B cell (primary cell): ENCODE data around the gene FALEC. TPM values are rescaled to one million over a fixed set of nuclear protein-coding genes. Genes with fewer than 3 reads are reported as not detected.

ENCODE experiments used
- ATAC-seq: fragments of 200-7000 bp; cut with Tn5 transposase; one replicate; pipeline ENCODE4 v1.10.0; 2021; ENCODE audit warnings: low read depth, mild to moderate bottlenecking, moderate number of reproducible peaks, moderate library complexity
- CTCF ChIA-PET: fragments of 350-600 bp; sonication (Branson Sonifier 250); formaldehyde crosslinking; loops from one replicate; lab custom pipeline; 2021; ENCODE audit warnings: antibody characterized with exemption, inconsistent platforms; lab: Charles Lee
- POLR2A ChIA-PET: fragments of 350-600 bp; sonication (Branson Sonifier 250); formaldehyde crosslinking; loops from one replicate; lab custom pipeline; 2021; ENCODE audit warnings: antibody characterized with exemption; lab: Charles Lee
- DNase-seq: peaks from one replicate; pipeline ENCODE4 v3.0.0; 2013
- H2AFZ ChIP-seq: 2 replicates; pipeline ENCODE4 v1.6.1; 2012; ENCODE audit warnings: mild to moderate bottlenecking, low read depth, low read length; ENCODE audit not compliant: insufficient read depth, poor library complexity, severe bottlenecking
- H3K27ac ChIP-seq, 2 donors: 1 replicate in 1 of 2; 2 replicates in 1 of 2; pipeline ENCODE4 v1.5.1; 2012 to 2013; ENCODE audit warnings: low read length in 2 of 2, mild to moderate bottlenecking in 2 of 2, moderate library complexity in 1 of 2
- H3K27me3 ChIP-seq, 4 experiments: fragments of 200-600 bp in 1 of 4; sonication (generic) in 1 of 4; replicated peaks in 1 of 4; 1 replicate in 2 of 4; 2 replicates in 2 of 4; pipeline versions ENCODE4 v1.6.1 to v1.7.0; 2013 to 2016; ENCODE audit warnings: low read length in 3 of 4, mild to moderate bottlenecking in 2 of 4, mixed read lengths in 1 of 4, moderate library complexity in 1 of 4; ENCODE audit not compliant: insufficient read depth in 4 of 4, control insufficient read depth in 3 of 4; ENCODE audit errors: control extremely low read depth in 1 of 4
- H3K36me3 ChIP-seq, 2 experiments: replicated peaks in 1 of 2; 1 replicate in 1 of 2; 2 replicates in 1 of 2; pipeline versions ENCODE4 v1.6.1 to v1.7.1; 2013; ENCODE audit warnings: low read length in 1 of 2; ENCODE audit not compliant: insufficient read depth in 2 of 2, control insufficient read depth in 1 of 2; ENCODE audit errors: control extremely low read depth in 1 of 2, extremely low read depth in 1 of 2
- H3K4me1 ChIP-seq, 2 donors: fragments of 200-600 bp in 1 of 2; sonication (generic) in 1 of 2; 1 replicate in 1 of 2; 2 replicates in 1 of 2; pipeline versions ENCODE4 v1.5.1 to v1.6.1; 2013 to 2017; ENCODE audit warnings: low read length in 2 of 2; ENCODE audit not compliant: control insufficient read depth in 2 of 2, insufficient read depth in 2 of 2
- H3K4me2 ChIP-seq: replicated peaks from 2 replicates; pipeline ENCODE3; 2012; ENCODE audit warnings: mild to moderate bottlenecking, low read depth, low read length; ENCODE audit not compliant: poor library complexity, severe bottlenecking
- H3K4me3 ChIP-seq, 5 experiments: fragments of 200-600 bp in 1 of 5; sonication (generic) in 1 of 5; 1 replicate in 3 of 5; 2 replicates in 2 of 5; pipeline versions ENCODE4 v1.5.1 to v1.7.0; 2011 to 2016; ENCODE audit warnings: low read length in 4 of 5, mild to moderate bottlenecking in 4 of 5, low read depth in 2 of 5, control low read depth in 1 of 5, moderate library complexity in 1 of 5; ENCODE audit not compliant: insufficient read depth in 1 of 5; ENCODE audit errors: control extremely low read depth in 1 of 5, extremely low read depth in 1 of 5
- H3K79me2 ChIP-seq: fragments of 200-600 bp; sonication (generic); one replicate; pipeline ENCODE4 v1.6.0; 2016; ENCODE audit warnings: low read length; ENCODE audit not compliant: control insufficient read depth, insufficient read depth
- H3K9ac ChIP-seq: fragments of 200-600 bp; sonication (generic); 2 replicates; pipeline ENCODE4 v1.6.1; 2017; ENCODE audit warnings: mild to moderate bottlenecking, low read length, moderate library complexity
- H3K9me3 ChIP-seq, 3 donors: one replicate each; pipeline versions ENCODE4 v1.6.1 to v1.7.1; 2013; ENCODE audit warnings: low read length in 2 of 3; ENCODE audit not compliant: control insufficient read depth in 2 of 3, insufficient read depth in 1 of 3; ENCODE audit errors: control extremely low read depth in 1 of 3
- H4K20me1 ChIP-seq: 2 replicates; pipeline ENCODE4 v1.6.0; 2012; ENCODE audit warnings: mild to moderate bottlenecking, low read length; ENCODE audit not compliant: insufficient read depth, control insufficient read depth, poor library complexity, severe bottlenecking
- H3K27ac Mint-ChIP-seq: one replicate; pipeline ENCODE4 v1.8.0; 2021; ENCODE audit warnings: mixed read lengths
- H3K27me3 Mint-ChIP-seq: one replicate; pipeline ENCODE4 v1.8.0; 2021; ENCODE audit warnings: mixed read lengths
- H3K4me1 Mint-ChIP-seq: one replicate; pipeline ENCODE4 v1.8.0; 2021; ENCODE audit warnings: mixed read lengths
- H3K4me3 Mint-ChIP-seq: one replicate; pipeline ENCODE4 v1.8.0; 2021; ENCODE audit warnings: mixed read lengths
- H3K9me3 Mint-ChIP-seq: one replicate; pipeline ENCODE4 v1.8.0; 2022; ENCODE audit warnings: mixed read lengths; ENCODE audit not compliant: insufficient read depth
- EZH2 ChIP-seq: IDR thresholded peaks from 2 replicates; pipeline ENCODE4 v1.6.1; 2012; ENCODE audit warnings: borderline replicate concordance, low read depth, mild to moderate bottlenecking, moderate library complexity, low read length; ENCODE audit not compliant: insufficient read depth, poor library complexity, severe bottlenecking
- WGBS: methylation state at CpG from one replicate; pipeline ENCODE4 v1.1.5; 2013; ENCODE audit warnings: missing lambda C conversion rate; ENCODE audit not compliant: insufficient coverage; 5-methylcytosine and 5-hydroxymethylcytosine counted together
- intact Hi-C: fragments of 100-400 bp; cut with micrococcal nuclease; formaldehyde crosslinking; loops from one replicate; pipeline ENCODE4 v1.10.0; 2022
- polyA plus RNA-seq: library from polyadenylated mRNA; depleted of rRNA; stranded (reverse); fragments of >200 nt; gene quantifications from 2 replicates; pipeline ENCODE4 v1.2.3, GENCODE V29; 2012
- total RNA-seq, 2 donors: library from RNA; stranded (reverse); fragments of 120-200 nt in 1 of 2; gene quantifications; 1 replicate in 1 of 2; 2 replicates in 1 of 2; pipeline versions ENCODE4 v1.2.3 to v1.2.4, GENCODE V29; 2013 to 2022
- TF ChIP-seq, protein P1 (sequence below): fragments of 200-600 bp; IDR thresholded peaks from one replicate; pipeline ENCODE4 v1.8.0; 2022; ENCODE audit warnings: antibody characterized with exemption, mild to moderate bottlenecking

FALEC gene
- total and polyA plus RNA-seq, 2 donors (not counting 1 experiment from before 2014, with no cell fraction given): 1.1 to 2.6 TPM

GRCh38 chr1:150555971-150556865 is 40.7 kb downstream of the FALEC start:
- WGBS: 93% methylated on average over 22 of the region's 26 CpGs

More at GRCh38 chr1:150555971-150556865, 40.7 kb downstream of the FALEC start:
- Mint-ChIP-seq H3K4me3 (no peak overlapping the region), H3K27me3 (no peaks in the 10 kb centered on the region), H3K9me3 (no peaks in the 10 kb centered on the region), H3K4me1 (peaks cover 32% of the 10 kb centered on the region), H3K27ac (no peak overlapping the region)
- Histone ChIP-seq H3K9ac (no peak overlapping the region), H3K4me1 (peaks cover 19 to 30% of the 10 kb centered on the region in 2 donors), H3K27ac (no peak overlapping the region), H3K4me2 (no peak overlapping the region), H3K36me3 (no peaks in the 10 kb centered on the region), H2AFZ (no peak overlapping the region), H3K79me2 (peaks cover 11% of the 10 kb centered on the region), H4K20me1 (peaks cover 3% of the 10 kb centered on the region), H3K4me3 (no peak overlapping the region), H3K27me3 (peaks cover 0 to 6% (median 0%) of the 10 kb centered on the region in 4 experiments), H3K9me3 (no peaks in the 10 kb centered on the region)
- TF ChIP-seq, protein P1, sequence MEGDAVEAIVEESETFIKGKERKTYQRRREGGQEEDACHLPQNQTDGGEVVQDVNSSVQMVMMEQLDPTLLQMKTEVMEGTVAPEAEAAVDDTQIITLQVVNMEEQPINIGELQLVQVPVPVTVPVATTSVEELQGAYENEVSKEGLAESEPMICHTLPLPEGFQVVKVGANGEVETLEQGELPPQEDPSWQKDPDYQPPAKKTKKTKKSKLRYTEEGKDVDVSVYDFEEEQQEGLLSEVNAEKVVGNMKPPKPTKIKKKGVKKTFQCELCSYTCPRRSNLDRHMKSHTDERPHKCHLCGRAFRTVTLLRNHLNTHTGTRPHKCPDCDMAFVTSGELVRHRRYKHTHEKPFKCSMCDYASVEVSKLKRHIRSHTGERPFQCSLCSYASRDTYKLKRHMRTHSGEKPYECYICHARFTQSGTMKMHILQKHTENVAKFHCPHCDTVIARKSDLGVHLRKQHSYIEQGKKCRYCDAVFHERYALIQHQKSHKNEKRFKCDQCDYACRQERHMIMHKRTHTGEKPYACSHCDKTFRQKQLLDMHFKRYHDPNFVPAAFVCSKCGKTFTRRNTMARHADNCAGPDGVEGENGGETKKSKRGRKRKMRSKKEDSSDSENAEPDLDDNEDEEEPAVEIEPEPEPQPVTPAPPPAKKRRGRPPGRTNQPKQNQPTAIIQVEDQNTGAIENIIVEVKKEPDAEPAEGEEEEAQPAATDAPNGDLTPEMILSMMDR: no peak
- TF ChIP-seq EZH2: no peak
- ATAC-seq: no peak
- CTCF ChIA-PET: interaction anchor here (0.5 to 14.8 kb wide), 3 partner anchors 21 to 133 kb away, joined by 3 to 661 read pairs (median 497); partner anchors contain the start of genes ENSA and MCL1
- POLR2A ChIA-PET: no interaction called here
- no peak for DNase-seq
- intact Hi-C loops: no loop called here
